Measurements from ENCODE around the gene MYO16.

The MYO16 gene

DNA sequence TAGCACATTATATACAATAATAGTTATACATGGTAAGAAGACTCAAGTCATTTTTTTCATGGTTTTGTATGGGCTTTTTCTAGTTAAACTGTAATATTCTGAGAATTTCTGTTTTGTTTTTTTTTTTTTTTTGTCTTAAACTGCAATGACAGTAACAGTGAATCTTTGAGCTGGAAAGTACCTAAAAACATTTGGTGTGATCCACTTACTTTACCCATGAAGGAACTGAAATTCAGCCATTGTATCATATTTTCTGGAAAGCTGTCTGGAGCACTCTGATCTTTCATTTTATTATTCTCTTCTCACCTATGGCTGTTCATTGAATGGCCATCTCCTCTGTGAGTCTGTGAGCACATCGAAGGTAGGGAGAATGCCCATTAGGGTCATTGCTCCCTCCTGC lies 37.8 kb downstream of the MYO16 start:
- DNase-seq = no peak

GRCh38 chr13:108669381-108669780 lies 40.0 kb downstream of the MYO16 start:
- DNase-seq = no peak

GRCh38 chr13:108674346-108674745 lies 44.9 kb downstream of the MYO16 start:
- no peak for DNase-seq

DNA sequence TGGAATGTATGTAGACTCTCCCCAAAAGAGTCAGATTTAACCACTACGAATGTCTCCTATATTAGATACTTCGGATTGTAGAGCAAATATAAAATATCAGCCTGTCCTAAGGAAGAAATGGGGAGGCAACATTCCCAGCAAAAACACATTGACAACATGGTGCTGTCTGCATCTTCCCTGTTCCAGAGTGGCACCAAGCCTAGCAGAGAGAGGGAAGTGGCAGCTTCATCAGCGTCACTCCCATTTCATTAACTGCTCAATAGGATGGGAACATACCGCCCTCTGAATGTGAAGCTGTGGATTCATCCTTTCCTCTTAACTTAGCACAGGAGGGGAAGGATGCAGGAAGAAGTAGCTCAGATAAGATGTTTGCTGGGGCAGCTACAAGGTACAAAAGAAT lies 45.4 kb downstream of the MYO16 start:
- no peak for DNase-seq

GRCh38 chr13:108676620-108677019 lies 47.2 kb downstream of the MYO16 start:
- no peak for DNase-seq

DNA sequence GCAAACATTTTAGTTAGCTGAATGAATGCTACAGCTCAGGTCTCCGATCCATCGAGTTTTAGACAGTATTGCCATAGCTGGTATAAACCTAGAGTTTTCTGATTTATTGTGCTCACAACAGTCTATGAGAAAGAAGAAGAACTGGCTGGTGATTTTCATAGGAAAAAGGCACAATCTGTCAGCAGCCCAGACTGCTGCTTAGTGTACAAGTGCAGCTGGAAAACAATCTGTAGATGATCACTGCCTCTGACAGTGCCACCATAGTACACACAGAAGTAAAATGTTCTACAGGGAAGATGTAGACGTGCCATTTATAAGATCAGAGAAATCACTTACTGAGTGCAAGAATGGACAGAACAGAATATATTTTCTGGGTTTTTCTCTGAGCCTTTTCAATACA lies 48.4 kb downstream of the MYO16 start:
- DNase-seq = no peak

DNA sequence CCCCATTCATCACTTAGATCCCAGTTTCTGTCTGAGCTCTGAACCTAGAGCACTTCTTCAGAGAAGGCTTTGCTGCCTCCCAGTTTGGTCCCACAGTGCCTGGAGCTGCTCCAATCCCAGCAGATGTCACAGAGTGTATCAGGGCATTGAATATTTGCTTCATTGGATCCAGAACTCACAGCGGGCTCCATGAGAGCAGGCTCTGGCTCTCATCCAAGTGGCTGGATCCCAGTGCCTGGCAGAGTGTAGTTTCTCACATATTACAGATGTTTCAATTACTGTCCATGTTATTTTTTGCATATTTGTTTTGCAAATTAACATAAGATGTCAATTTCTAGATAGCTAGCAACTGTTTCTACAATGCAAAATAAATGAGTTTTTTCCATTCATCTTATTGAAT lies 50.6 kb downstream of the MYO16 start:
- DNase-seq = no peak

DNA sequence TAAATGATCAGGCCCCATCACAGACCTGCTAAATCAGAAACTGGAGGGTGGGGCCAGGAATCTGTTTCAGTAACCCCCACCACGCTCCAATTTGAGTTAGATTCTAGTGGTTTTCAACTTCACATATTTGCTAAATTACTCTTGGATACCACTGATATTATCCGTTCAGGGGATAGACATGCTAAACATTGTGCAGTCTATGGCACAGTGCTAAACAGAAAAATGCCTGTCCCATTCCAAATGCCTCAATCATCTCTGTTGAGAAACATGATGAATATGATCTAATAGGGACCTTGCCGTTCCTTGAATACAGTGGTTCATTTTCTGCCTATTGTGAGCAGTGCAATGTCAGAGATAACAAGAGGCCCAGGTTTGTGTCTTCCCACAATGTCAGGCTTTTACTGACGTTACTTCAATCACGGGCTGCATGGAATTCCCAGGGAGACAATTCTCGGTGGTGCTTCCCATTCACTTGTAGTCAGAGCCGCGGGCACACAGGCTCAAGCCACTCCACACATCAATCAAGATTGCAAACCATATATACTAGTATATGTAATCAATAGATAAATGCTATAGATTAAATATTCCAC lies 52.7 kb downstream of the MYO16 start:
- DNase-seq = no peak

DNA sequence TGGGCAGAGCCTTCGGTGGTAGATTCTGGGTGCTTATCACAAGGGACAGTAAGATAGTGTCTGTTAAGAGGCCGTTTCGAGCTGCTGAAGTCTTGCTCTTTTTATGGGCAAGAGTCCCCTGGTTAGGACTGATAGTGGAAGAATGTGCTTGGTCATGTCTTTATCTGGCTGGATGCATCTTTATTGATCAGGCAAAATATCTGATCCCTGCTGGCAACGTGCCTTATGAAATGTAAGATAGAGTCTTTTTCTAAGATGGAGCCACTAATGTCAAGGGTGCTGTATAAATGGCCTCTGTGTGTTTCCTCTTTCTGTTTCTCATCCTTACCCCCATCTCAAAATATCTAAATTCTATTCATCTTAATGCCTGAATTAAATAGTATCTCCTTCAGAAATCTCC lies 53.3 kb downstream of the MYO16 start:
- no peak for DNase-seq

- DNase-seq = no peak
These were observed 56.6 kb downstream of the MYO16 start for GRCh38 chr13:108686027-108686426.

GRCh38 chr13:108690726-108691125 lies 61.3 kb downstream of the MYO16 start:
- no peak for DNase-seq

GRCh38 chr13:108700422-108701170 lies 71.2 kb downstream of the MYO16 start:
- DNase-seq = no peak

DNA sequence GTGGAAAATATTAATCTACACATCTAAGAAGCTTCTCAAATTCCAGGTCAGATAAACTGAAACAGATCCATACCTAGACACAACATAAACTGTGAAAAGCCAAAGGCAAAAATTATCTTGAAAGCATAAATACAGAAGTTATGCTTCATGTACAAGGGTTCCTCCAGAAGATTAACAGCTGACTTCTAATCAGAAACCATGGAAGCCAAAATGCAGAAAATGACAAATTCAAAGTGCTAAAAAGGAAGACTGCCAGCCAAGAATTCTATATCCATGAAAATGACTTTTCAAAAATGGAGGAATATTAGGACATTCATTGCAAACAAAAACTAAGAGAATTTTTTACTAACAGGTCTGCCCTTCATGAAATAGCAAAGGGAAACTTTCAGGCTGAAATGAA lies 72.8 kb downstream of the MYO16 start:
- DNase-seq = no peak

GRCh38 chr13:108705031-108705430 lies 75.6 kb downstream of the MYO16 start:
- no peak for DNase-seq

DNA sequence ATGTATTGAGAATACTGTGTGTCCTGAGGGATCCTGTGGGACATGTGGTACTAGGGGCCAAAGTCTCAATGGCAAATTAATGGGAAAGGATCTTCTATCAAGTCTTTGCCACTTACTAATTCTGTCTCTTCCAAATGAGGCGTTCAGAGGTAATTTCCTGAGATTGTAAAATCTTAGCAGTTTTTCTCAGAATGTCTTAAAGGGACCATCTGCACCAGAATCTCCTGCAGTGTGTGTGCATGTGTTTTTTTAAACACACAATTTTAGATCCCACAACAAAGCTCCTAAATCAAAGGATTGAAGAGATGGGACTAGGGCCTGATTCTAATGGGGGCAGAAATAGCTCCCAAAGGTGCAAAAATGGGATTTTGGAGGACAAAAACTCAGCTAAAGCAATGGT lies 78.2 kb downstream of the MYO16 start:
- DNase-seq = no peak

DNA sequence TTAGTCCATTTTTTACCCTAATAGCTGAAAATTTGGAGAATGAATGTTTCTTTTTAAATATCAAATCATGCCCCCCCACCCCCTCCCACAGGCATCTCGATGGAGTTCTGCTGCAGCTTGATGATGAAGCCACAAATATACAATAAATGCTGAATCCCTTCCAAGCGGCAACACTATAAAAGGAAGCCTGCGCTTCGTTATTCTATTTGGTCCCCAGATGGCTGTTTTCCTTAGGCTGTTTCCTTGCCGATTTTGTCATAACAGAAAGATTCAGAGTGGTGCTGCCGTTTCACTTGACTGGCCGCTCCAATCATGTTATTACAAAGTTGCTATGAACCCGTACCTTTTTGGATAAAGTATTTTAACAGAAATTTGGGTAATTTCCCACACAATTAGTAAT lies 79.5 kb downstream of the MYO16 start:
- DNase-seq = no peak

DNA sequence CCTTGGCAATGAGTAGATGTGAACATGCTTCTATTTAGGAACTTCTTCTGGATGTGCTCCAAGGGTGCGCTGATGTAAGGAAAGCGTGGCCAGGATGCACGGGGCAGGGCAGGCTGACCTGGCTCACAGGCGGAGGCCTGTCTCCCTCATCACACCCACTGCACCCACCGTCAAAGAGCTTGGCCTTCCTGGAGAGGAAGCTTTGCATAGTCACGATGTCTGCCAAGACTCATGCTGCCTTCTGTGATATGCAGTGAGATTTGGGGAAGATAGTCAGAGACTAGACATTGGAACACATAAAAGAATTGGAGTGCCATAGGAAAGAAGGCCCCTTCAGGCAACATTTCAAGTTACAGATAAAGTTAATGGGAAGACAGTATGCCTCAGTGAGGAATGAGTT lies 82.0 kb downstream of the MYO16 start:
- no peak for DNase-seq

- no peak for DNase-seq
These were observed 96.1 kb downstream of the MYO16 start for GRCh38 chr13:108725471-108725870.

- no peak for DNase-seq
These were observed 99.0 kb downstream of the MYO16 start for GRCh38 chr13:108728370-108728769.

DNA sequence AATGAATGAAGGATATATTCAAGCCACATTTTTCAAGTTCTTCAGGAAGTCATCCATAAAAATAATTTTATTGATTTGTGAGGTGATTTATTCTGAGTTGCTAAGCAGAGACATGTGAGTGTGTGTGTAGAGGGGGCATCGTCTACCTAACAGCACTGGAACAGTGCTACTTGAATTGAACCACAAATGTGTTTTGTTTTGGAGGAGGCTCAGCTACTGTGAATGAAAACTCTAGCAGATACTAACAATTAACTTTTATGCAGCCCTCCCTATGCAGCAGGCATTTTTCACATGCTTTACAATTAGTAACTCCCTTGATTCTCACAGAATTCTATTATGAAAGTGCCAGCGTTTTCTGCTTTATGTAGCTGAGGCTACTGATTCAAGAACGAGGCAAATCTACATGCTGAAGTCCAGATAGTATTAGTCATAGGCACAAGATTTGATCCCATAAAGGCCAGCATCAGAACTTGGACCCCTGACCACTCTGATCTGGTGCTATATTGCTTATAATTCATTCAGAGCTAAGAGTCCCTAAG lies 103.7 kb downstream of the MYO16 start:
- DNase-seq = no peak

DNA sequence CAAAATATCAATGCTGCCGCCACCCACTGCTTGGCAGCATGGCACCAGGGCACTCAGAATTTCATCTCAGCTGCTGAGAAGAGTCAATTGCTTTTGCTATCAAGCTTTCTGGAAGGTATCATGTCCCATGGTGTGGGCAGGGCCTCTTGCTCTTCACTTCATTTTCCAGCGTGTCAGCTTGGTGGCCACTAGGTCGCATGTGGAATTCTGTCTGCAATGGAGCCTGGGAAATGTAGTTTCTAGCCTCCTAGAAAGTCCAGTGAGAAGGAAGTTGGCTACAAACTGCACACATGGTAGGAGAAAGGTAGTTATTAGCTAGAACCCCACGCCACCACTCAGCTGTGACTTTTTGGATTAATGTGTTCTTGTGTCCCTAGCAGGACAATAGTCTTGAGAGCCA lies 105.3 kb downstream of the MYO16 start:
- no peak for DNase-seq

- DNase-seq = no peak
These were observed 112.5 kb downstream of the MYO16 start for GRCh38 chr13:108741930-108742329.

- no peak for DNase-seq
These were observed 113.5 kb downstream of the MYO16 start for GRCh38 chr13:108742701-108743451.

DNA sequence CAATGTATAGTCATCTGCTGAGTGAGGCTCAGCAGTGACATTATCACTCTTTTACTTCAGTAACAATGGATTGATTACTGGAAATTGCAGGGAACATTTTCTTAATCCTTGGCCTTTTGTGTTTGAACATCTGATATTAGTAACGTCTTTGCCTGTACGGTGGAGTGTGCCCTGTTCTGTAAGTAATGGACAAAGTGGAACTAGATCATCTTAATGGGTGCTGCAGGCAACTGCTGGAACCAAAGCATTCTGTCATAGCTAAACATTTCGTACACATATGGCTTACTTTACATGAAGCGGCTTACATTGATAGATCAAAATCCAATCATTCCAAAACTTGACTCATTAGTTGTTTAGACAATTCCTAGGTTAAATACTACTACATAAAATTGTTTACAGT lies 114.1 kb downstream of the MYO16 start:
- DNase-seq = no peak

Measured in T-helper 9 cell (primary cell).